HG03196 (cell line): ENCODE results near the gene PRG3.

Source experiments
- ATAC-seq: cut with Tn5 transposase; IDR thresholded peaks from one replicate; pipeline ENCODE4 v1.9.1; 2021; ENCODE audit not compliant: unreplicated experiment

Gene PRG3, protein sequence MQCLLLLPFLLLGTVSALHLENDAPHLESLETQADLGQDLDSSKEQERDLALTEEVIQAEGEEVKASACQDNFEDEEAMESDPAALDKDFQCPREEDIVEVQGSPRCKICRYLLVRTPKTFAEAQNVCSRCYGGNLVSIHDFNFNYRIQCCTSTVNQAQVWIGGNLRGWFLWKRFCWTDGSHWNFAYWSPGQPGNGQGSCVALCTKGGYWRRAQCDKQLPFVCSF

DNA sequence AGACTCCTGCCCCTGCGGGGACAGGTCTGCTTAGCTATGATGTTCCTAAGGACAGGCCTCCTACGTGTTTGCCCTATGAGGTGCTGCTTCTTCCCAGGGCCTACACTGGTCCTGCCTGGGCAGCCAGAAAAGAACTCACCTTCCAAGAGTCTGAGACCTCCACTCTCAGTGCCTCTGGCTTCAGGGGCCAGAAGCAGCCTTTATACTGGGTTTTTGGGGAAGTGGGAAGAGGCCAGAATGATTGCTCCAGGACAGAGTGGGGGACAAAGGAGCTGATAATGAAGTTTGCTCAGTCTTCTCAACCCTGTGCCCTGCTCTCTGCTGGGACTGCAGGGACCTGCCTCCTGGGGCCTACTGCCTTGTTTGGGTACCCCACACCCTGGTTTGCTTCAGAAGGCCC lies at the start of gene PRG3:
Gene PRG3, minus strand, starts transcription at position 176 of the 400 bp plus-strand sequence. CDS start 442 bp downstream, outside the sequence.
- ATAC-seq: no peak

DNA sequence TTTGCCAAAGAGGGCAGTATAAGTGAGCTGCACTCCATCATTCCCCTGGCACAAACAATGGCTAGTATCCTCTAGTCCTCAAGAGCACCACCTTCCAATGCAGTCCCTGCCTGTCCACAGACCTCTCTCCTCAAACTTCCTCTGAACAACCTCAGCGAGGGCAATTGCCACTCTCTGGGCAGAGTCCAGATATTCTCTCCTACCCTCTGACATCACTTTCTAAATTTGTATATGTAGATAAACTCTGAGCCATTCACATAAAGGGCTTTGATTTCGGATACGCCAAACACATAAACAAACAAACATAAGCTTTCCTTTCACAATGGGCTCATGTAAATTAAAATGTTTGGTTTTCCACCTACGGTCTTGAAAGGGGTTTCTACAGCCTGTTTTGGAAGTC lies 49.0 kb upstream of the PRG3 start:
- no peak for ATAC-seq

DNA sequence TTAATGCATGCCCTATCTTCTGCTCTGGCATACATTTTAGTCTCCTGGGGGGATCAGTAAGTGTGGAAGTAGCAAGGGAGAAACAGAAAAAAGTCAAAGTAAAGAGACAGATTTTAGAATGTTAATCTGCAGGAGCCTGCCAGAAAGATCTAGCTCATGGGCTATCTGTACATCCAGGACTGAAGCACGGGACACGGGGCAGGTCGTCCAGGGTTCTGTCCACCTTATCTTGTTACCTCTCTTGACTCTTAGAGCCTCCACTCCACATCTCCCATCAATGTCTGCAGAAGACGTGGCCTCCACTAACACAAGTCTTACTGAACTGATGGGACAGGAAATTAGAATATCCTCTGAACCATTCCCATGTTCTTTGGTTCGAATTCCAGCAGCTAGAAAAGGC lies 47.7 kb upstream of the PRG3 start:
- no peak for ATAC-seq

DNA sequence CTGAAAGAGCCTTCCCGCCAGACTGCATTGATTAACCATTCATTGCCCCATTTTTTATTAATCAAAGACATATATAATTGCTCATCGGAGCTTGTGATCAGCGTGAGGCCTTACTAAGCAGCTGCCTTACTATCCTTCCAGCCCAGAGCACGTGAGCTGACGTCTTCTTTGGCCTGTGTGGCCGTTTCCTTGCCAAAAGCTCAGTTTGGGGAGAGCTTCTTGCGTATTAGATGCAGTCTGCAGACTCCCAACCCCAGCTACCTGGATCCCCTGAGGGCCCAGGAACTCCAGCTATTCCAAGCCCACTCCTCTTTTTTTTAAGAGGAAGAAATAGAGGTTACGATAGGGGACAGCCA lies 46.8 kb upstream of the PRG3 start:
- ATAC-seq: no peak

DNA sequence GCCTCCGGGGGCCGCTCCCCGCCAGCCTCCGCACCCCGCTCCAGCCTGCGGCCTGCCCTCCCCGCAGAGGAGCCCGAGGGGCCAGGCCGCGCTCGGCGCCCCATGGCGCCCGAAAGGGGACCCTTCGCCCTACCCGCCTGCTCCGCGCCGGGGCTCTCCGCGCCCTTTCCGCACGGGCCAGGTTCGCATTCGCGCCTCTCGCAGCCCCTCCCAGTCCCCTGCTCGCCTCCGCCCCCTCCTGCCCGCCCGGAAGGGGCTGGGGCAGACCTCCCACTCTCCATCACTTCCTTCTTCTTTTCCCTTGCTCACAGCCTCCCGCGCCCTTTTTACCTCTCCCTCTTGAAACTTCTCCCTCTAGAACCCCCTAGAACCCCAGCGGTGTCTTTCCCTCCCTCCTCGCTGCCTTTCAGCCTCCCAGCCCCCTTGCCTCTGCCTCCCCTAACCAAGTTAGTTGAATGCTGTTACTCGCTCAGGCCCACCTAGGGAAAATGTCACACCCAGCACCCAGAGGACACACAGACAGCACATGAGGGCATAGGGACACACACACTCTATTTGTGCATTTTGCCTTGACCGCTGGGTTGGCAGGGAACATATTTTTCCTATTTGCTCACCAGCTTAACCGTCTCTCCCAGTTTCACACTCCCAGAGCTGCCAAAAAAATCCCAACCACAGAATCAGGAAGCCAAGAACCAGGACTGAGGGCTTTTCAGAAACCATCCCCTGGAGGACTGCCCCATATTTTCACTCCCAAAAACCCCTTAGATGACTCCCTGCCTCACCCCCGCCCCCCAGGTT lies 46.2 kb upstream of the PRG3 start, which contains the start of gene SLC43A3:
Gene SLC43A3, minus strand, starts transcription at position 193 of the 798 bp plus-strand sequence. CDS start 949 bp downstream, outside the sequence.
- peak; percentile 53 for ATAC-seq

DNA sequence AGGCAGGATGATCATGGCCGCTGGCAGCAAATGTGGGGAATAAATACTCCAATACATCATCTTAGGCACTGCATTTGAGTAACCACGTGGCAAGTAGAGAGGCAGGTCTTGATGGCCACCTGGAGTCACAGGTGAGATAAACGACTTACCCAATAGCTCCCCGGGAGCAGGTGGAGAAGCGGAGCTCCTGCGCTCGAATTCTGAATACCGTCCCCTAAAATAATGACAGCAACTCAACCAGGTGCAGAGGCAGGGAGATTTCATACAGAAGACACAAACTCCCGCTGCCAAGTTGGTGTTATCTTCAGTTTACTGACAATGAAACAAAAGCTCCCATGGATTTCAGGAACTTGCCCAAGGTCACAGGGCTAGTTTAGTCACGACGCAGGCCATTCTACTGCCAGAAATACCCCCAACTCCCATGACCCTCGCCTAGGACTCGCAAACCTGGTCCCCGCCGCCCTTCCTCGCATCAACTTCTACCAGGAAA lies 45.5 kb upstream of the PRG3 start:
- no peak for ATAC-seq

DNA sequence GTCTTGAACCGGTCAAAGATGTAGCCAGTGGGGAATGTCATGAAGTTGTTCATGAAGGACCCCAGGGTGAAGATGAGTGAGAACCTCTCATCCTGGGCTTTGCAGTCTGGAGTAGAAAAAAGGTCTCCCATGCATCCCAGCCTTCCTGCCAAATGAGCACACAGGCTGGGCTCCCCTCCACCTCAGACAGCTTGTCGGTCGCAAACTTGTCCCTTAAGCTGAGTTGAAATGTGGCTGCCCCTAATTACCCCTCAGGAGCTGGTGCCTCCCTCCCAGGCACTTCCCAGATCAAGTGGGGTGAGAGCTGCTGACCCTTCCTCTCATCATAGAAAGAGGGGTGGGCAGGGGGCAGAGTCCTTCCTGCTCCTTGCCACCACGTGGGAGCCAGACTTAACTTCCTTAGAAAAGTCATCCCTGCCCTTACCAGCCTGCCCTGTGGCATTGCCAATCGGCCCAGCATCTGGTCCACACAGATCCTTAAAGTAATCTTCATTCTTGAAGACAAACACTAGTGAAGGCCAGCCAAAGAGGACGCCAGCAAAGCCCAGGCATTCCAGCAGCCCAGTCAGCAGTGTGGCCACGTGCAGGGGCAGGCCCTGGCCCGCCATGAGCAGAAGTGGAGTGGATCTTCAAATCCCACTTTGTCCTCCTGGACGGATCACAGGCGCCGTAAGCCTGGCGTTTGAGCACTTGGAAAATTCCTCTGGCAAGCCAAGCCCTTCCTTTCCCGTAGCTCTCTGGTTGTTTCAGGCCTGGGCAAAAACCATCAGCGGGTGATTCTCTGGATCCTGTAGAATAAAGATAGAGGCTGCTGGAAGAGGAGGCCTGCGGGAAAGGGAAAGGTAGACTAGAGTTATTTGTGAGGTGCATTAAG lies 44.9 kb upstream of the PRG3 start:
- no peak for ATAC-seq

DNA sequence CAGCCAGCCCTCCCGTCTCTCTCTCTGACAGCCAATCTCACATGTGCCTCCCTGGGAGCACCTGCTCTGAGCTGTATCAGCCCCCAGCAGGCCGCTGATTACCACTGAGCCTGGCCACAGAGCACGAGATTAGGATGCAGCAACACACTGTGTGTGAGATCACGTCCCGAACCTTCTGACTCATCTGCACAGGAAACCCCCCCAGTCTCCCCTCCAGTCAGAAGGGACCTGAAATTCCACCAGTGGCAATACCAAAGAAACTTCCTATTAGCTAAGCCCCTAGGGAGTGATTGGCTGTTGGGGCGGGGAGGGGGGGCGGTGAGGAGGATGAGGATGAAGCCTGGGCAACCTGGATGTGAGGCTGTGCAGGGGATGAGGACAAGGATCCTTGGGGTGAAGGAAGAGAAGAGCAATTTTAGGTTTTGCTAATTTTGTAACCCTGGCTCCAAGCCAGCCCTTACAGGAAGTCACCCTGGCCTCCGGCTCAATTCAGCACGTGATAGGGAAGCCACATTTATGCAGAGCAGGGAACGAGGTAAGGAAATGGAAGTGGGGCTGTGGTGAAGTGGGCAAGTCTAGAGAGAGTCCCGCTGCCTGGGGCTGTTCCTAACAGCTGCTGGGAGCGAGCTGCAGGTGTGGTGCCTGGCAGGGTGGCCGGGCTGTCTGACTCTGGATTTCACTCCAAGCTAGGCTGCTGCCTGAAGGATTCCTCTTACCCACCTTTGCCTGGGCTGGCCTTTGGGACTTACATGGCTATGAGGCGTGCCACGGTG lies 44.0 kb upstream of the PRG3 start:
- peak; percentile 90 for ATAC-seq

DNA sequence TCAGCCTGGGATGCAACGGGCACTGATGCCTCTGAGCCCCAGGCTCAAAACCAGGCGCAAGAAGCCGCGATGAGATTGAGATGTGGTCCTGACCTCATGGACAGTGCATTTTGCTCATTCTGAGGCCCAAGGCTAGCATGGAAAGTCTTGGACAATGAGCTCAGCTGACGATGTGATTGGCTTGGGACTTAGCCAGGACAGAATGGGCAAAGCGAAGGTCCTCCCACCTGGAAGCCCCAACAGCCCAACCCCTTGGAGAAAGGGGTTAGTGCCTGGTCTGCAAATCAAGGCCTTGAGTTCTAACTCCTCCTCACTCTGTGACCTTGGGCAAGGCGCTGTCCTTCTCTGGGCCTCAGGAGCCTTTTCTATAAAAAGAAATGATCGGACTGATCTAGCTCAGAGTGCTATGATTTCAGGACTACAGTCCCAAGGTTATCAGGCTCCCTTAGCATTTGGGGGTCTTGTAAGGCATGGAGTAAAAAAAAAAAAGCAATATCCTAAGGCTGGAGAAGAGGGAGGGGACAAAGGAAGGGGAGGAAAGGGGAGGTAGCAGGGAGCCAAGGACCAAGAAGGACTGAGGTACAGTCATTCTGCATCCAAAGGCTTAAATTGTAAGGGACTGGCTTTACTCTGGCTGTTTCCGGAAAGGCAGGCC lies 43.3 kb upstream of the PRG3 start:
- ATAC-seq: no peak

DNA sequence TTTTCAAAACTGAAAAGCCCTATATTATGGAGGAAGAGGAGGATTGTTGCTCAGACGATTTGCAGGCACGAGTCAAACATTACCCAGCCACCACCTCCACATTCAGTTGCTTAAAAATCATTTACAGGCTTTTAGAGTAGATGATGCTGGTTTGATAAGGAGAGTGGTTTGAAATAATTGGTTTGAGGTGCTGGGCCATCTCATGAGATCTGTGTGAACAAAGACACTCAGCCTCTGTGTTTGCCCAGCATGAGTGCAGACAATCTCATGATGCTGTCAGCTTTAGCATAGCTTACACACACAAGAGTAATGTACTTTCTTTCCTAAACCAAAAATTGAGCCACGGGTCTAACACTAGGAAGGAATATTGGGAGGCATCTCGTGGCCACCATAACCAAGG lies 41.7 kb upstream of the PRG3 start:
- ATAC-seq: no peak

DNA sequence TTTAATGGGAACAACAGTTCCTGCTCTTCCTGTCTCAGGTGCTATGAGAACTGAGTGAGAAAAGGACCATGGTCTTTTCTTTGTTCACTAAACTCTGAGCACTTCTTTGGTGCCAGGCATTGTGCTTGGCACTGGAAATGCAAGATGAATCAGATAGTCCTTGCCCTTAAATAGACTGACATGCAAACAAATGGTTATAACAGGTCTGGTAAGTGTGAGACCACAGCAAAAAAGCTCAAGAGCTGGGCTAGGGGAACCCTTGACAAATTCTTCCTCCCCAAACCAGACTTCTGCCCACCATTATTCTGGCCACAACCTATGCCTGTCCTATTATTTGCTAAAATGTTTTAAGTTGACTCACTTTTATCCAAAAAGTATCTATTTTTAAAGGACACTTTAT lies 40.9 kb upstream of the PRG3 start:
- no peak for ATAC-seq

DNA sequence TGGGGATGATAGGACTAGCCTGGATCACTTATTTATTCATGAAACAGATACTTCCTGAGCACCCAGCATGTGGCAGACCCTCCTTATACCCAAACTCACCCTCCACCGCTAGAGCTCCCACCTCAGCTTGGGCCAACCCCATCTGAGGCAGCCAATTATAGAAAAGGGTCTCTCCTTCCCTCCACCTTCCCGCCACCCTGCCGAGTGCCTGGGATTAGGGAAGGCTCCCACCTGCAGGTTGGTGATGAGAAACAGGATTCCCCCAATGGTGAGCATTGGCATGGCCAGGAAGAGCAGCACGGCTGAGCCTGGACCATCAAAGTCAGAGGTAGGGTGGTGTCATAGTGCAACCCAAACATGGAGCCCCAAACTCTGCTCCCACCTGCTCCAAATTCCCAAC lies 40.1 kb upstream of the PRG3 start:
- ATAC-seq: no peak

DNA sequence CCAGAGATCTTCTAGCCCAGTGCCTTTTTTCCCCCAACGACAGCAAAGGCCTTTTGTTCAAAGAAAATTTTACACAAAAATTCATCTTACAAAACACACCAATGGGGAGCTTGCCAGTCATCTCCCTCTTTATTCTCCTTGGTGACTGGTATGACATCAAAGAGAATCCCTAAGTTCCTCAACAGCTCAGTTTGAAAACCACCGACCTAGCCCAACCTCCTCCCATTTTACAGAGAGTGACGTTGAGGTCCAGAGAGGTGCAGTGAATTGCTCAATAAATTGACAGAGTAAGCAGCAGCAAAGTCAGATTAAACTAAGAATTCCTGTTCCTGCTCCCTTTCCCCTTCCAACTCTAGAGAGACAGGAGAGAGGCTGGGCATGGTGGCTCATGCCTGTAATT lies 38.2 kb upstream of the PRG3 start:
- no peak for ATAC-seq

DNA sequence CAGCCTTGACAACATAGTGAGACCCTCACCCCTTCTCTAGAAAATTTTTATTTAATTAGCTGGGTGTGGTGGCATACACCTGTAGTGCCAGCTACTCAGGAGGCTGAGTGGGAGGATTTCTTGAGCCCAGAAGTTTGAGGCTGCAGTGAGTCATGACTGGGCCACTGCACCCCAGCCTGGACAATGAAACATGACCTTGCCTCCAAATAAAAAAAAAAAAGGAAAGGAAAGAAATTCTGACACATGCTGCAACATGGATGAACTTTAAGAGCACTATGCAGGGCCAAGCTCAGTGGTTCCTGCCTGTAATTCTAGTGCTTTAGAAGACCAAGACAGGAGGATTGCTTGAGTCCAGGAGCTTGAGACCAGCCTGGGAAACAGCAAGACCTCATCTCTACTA lies 37.2 kb upstream of the PRG3 start:
- no peak for ATAC-seq

DNA sequence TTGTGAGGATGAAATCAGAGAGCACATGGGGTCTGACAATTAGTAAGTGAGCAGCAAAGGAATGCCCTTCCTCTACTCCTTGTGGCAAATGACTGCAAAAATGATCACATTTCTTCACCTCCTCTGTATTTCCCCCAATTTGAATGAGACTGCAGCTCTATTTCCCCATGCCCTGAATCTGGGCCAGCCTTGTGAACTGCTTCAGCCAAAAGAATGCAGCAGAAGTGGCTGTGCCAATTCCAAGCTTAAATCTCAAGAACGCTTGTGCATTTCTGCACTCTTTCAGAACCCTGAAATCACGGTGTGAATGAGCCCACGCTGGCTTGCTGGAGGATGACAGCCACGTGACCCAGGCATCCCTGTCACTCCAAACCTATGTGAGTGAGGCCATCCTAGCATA lies 36.1 kb upstream of the PRG3 start:
- no peak for ATAC-seq

DNA sequence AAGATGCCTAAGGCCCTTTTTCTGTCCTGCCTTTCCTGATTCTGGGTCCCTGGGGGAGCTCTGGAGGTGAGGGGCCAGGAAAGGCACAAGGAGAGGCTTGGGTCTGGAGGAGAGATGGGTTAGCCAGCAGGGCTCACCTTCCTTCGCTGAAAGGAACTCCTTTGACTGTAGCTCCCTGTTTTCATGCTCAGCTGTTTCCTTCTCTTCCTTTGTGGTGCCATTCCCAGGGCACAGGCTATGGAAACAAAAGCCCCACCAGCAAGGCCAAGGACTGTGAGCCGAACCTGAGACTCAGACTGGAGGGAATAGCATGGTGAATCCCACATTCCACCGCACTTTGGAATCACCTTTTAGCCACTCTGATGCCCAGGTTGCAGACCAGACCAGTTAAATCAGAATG lies 35.5 kb upstream of the PRG3 start:
- ATAC-seq: no peak

DNA sequence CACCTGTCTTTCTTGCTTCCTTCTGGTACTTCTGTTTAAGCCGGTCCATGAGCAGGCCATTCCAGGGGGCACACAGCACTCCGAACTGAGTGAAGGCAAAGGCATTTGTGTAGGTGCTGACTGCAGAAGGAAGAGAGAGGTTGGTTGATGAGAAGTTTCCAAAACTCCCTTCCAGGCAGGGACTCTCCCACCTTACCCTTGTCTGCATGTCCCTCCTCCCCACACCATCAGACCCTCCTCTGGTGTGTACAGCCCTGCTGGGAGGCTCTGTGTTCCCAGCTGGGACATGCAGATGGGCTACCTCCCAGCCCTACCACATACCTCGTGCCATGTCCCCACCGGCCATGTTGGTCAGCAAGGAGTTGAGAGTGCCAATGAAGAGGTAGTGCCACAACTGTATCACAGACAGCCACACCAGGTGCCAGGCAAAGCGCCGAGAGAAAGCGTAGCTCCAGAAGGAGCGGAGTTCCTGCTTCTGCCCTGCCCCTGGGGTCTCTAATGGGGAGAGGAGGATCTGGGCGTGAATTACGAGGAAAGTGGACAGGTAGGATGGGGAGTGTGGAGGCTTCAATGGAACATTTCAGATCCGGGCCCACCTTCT lies 33.8 kb upstream of the PRG3 start:
- no peak for ATAC-seq

DNA sequence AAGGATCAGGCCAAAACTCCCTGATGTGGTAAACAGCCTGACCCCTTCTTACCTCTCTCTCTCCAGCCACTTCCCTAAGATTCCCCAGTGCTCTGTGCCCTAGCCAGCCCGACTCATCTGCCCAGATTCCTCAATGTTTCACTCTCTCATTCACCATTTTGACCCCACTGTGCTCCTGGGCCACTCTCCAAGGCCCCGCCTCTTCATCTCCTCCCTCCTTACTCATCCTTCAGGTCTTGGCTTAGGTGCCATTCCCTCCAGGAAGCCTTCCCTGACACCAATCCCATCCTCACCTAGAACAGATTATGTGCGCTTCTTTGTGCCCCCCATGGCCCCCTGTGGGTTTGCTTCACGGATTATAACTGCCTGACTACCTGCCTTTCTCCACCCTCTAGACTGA lies 32.7 kb upstream of the PRG3 start:
- ATAC-seq: no peak

DNA sequence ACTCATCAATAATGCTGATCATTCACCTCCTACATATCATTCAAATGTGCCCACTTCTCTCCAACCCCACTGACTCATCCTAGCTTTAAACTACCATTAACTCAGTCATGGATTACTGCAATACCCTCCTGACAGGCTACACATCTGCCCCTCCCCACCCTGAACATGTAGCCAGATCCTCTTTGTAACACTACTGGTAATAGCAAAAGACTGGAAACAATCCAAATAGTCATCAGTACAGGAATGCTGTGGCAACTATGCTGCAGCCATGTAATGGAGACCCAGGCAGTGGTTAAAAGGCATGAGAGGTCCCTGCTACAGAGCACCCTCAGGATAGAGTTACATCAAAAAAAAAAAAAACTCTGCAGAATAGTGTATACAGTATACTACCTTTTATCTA lies 29.3 kb upstream of the PRG3 start:
- no peak for ATAC-seq
